K562 (cell line): ENCODE data around the gene IL11.

Source experiments
- BRD4 ChIP-seq: fragments of 200-600 bp; sonication (generic); IDR thresholded peaks from 2 replicates; pipeline ENCODE4 v1.6.1; 2017; ENCODE audit warnings: inconsistent platforms
- ETV6 ChIP-seq, 3 experiments: fragments of 150-350 bp in 1 of 3; sonication (generic) in 1 of 3; formaldehyde crosslinking in 1 of 3; IDR thresholded peaks; 2 replicates each; pipeline versions ENCODE4 v1.6.1 to v1.8.0; 2014 to 2022; ENCODE audit warnings: borderline replicate concordance in 2 of 3, low read depth in 2 of 3, antibody characterized with exemption in 1 of 3, low read length in 1 of 3, mild to moderate bottlenecking in 1 of 3, missing genetic modification reagents in 1 of 3
- FOXK1 ChIP-seq: sonication (generic); formaldehyde crosslinking; IDR thresholded peaks from 2 replicates; pipeline ENCODE4 v1.8.0; 2022; ENCODE audit warnings: missing genetic modification reagents, mild to moderate bottlenecking, borderline replicate concordance
- HDAC1 ChIP-seq, 2 experiments: fragments of 450-650 bp; IDR thresholded peaks; 2 replicates each; pipeline ENCODE4 v1.6.1; 2016 to 2017; ENCODE audit warnings: inconsistent platforms in 1 of 2, mild to moderate bottlenecking in 1 of 2, moderate library complexity in 1 of 2
- ZNF518B ChIP-seq: fragments of 250-450 bp; sonication (Bioruptor Pico); IDR thresholded peaks from 2 replicates; pipeline ENCODE4 v1.5.0; 2021; ENCODE audit warnings: mild to moderate bottlenecking, moderate library complexity
- TF ChIP-seq, protein P1 (sequence below): fragments of 450-650 bp; conservative IDR thresholded peaks from 2 replicates; pipeline ENCODE4 v1.6.1; 2016; ENCODE audit warnings: missing genetic modification characterization, low read depth, mild to moderate bottlenecking, missing compliant biosample characterization, moderate library complexity
- TF ChIP-seq, protein P2 (sequence below): sonication (generic); formaldehyde crosslinking; IDR thresholded peaks from 2 replicates; pipeline ENCODE4 v1.8.0; 2022; ENCODE audit warnings: mild to moderate bottlenecking, missing genetic modification reagents, borderline replicate concordance
- TF ChIP-seq, protein P3 (sequence below), 3 experiments: IDR thresholded peaks in 2 of 3; conservative IDR thresholded peaks in 1 of 3; 2 replicates each; pipeline ENCODE4 v1.5.1; 2011 to 2012; ENCODE audit warnings: low read length in 3 of 3, mild to moderate bottlenecking in 3 of 3, control low read depth in 2 of 3, improper control_type of control experiment in 1 of 3, inconsistent platforms in 1 of 3, low read depth in 1 of 3, mixed read lengths in 1 of 3, moderate library complexity in 1 of 3; ENCODE audit not compliant: insufficient read depth in 2 of 3
- TF ChIP-seq, protein P4 (sequence below): IDR thresholded peaks from 2 replicates; pipeline ENCODE4 v1.6.1; 2011; ENCODE audit not compliant: insufficient read length; ENCODE audit errors: extremely low read depth

DNA sequence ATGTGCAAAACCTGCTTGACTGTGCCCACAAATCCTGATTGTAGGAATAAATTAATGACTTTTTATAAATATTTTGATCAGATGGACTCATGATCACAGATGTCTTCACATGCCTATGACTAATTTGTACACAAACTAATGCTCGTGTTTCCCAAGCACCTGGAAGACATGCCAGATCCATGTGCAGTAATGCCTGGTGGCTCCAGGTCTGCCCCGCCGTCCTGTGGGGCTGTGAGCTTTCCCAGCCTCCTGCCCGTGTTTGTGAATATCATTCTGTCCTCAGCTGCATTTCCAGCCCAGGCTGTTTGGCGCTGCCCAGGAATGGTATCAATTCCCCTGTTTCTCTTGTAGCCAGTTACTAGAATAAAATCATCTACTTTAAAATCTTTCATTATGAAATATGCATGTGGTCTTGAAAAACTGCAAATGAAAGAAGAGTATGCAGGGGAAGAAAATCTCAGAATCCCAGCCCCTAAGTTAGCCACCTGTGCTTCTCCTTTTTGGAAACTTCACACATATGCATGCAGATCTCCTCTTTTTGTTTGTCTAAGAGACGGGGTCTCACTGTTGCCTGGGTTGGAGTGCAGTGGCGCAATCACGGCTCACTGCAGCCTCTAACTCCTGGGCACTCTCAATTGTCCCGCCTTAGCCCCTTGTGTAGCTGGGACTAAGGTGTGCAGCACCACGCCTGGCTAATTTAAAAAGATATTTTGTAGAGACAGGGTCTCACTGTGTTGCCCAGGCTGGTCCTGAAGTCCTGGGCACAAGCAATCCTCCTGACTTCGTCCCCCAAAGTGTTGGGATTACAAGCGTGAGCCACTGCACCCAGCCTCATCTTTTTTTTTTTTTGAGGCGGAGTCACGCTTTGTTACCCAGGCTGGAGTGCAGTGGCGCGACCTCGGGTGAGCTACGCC, 21.7 kb upstream of the IL11 start:
- TF ChIP-seq FOXK1, result no peak
- no peak for TF ChIP-seq ETV6 (IDR thresholded peaks at IDR 0.05; ENCODE audit: borderline replicate concordance in 1 of 2, low read depth in 2 of 2, low read length in 1 of 2)
- no peak for TF ChIP-seq ETV6 (CRISPR knock-in tag; IDR thresholded peaks at IDR 0.05; ENCODE audit: borderline replicate concordance)
- TF ChIP-seq, protein P1, sequence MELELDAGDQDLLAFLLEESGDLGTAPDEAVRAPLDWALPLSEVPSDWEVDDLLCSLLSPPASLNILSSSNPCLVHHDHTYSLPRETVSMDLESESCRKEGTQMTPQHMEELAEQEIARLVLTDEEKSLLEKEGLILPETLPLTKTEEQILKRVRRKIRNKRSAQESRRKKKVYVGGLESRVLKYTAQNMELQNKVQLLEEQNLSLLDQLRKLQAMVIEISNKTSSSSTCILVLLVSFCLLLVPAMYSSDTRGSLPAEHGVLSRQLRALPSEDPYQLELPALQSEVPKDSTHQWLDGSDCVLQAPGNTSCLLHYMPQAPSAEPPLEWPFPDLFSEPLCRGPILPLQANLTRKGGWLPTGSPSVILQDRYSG (tag), result no peak
- TF ChIP-seq, protein P2, sequence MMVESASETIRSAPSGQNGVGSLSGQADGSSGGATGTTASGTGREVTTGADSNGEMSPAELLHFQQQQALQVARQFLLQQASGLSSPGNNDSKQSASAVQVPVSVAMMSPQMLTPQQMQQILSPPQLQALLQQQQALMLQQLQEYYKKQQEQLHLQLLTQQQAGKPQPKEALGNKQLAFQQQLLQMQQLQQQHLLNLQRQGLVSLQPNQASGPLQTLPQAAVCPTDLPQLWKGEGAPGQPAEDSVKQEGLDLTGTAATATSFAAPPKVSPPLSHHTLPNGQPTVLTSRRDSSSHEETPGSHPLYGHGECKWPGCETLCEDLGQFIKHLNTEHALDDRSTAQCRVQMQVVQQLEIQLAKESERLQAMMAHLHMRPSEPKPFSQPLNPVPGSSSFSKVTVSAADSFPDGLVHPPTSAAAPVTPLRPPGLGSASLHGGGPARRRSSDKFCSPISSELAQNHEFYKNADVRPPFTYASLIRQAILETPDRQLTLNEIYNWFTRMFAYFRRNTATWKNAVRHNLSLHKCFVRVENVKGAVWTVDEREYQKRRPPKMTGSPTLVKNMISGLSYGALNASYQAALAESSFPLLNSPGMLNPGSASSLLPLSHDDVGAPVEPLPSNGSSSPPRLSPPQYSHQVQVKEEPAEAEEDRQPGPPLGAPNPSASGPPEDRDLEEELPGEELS (CRISPR knock-in tag), result no peak
- no peak for TF ChIP-seq BRD4
- TF ChIP-seq, protein P3, sequence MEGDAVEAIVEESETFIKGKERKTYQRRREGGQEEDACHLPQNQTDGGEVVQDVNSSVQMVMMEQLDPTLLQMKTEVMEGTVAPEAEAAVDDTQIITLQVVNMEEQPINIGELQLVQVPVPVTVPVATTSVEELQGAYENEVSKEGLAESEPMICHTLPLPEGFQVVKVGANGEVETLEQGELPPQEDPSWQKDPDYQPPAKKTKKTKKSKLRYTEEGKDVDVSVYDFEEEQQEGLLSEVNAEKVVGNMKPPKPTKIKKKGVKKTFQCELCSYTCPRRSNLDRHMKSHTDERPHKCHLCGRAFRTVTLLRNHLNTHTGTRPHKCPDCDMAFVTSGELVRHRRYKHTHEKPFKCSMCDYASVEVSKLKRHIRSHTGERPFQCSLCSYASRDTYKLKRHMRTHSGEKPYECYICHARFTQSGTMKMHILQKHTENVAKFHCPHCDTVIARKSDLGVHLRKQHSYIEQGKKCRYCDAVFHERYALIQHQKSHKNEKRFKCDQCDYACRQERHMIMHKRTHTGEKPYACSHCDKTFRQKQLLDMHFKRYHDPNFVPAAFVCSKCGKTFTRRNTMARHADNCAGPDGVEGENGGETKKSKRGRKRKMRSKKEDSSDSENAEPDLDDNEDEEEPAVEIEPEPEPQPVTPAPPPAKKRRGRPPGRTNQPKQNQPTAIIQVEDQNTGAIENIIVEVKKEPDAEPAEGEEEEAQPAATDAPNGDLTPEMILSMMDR (IDR thresholded peaks at IDR 0.05 in 2 of 3, conservative IDR thresholded peaks at IDR 0.05 in 1 of 3; ENCODE audit: insufficient read depth in 2 of 3, low read depth in 1 of 3, low read length in 3 of 3), result no peak
- no peak for TF ChIP-seq HDAC1 (IDR thresholded peaks at IDR 0.05)
- TF ChIP-seq, protein P4, sequence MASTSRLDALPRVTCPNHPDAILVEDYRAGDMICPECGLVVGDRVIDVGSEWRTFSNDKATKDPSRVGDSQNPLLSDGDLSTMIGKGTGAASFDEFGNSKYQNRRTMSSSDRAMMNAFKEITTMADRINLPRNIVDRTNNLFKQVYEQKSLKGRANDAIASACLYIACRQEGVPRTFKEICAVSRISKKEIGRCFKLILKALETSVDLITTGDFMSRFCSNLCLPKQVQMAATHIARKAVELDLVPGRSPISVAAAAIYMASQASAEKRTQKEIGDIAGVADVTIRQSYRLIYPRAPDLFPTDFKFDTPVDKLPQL, result no peak
- TF ChIP-seq ZNF518B (CRISPR knock-in tag), result no peak
